HEK293 (cell line): ENCODE results near the gene ITGB3.

Source experiments
- CTCF ChIA-PET: fragments of 350-600 bp; formaldehyde crosslinking; extraction: SDS; loops from one replicate; lab custom pipeline; 2021; ENCODE audit warnings: antibody characterized with exemption; lab: Yijun Ruan, JAX
- POLR2A ChIA-PET: fragments of 300-600 bp; formaldehyde crosslinking; extraction: SDS; loops from one replicate; lab custom pipeline; 2020; ENCODE audit warnings: antibody characterized with exemption, inconsistent platforms; lab: Yijun Ruan, JAX
- H3K27ac ChIP-seq: fragments of 200-500 bp; sonication (Bioruptor generic); 2 replicates; pipeline ENCODE4 v1.5.1; 2014; ENCODE audit warnings: low read depth, low read length, control low read depth, inconsistent platforms; ENCODE audit errors: extremely low read depth
- H3K36me3 ChIP-seq, 2 experiments: fragments of 200-500 bp in 1 of 2; sonication (Bioruptor generic) in 1 of 2; 1 replicate in 1 of 2; 2 replicates in 1 of 2; pipeline ENCODE4 v1.5.1; 2014 to 2017; ENCODE audit warnings: inconsistent platforms in 2 of 2, low read length in 2 of 2; ENCODE audit not compliant: control insufficient read depth in 2 of 2, insufficient read depth in 1 of 2
- H3K4me1 ChIP-seq: fragments of 200-500 bp; sonication (Bioruptor generic); 2 replicates; pipeline ENCODE4 v1.5.1; 2014; ENCODE audit warnings: mild to moderate bottlenecking, low read length, inconsistent platforms; ENCODE audit not compliant: control insufficient read depth, insufficient read depth
- H3K4me3 ChIP-seq: 2 replicates; pipeline ENCODE4 v1.5.1; 2011; ENCODE audit warnings: low read depth, mild to moderate bottlenecking, control low read depth, low read length, moderate library complexity
- H3K9me3 ChIP-seq: fragments of 200-500 bp; sonication (Bioruptor generic); 2 replicates; pipeline ENCODE4 v1.5.1; 2014; ENCODE audit warnings: low read depth, low read length, inconsistent platforms; ENCODE audit not compliant: control insufficient read depth, insufficient read depth
- GLIS2 ChIP-seq: fragments of 450-650 bp; formaldehyde crosslinking; IDR thresholded peaks from 2 replicates; pipeline ENCODE4 v1.5.1; 2016; ENCODE audit warnings: missing biosample characterization, missing genetic modification characterization
- HOXD13 ChIP-seq: sonication (generic); formaldehyde crosslinking; IDR thresholded peaks from 2 replicates; pipeline ENCODE4 v1.8.0; 2022; ENCODE audit warnings: missing genetic modification reagents, borderline replicate concordance
- PRDM1 ChIP-seq: fragments of 450-650 bp; formaldehyde crosslinking; IDR thresholded peaks from 2 replicates; pipeline ENCODE4; 2016; ENCODE audit warnings: missing biosample characterization, missing genetic modification characterization
- ZBTB17 ChIP-seq: fragments of 450-650 bp; formaldehyde crosslinking; IDR thresholded peaks from 2 replicates; pipeline ENCODE4 v1.5.1; 2016; ENCODE audit warnings: missing biosample characterization, missing genetic modification characterization
- ZBTB20 ChIP-seq: fragments of 450-650 bp; formaldehyde crosslinking; IDR thresholded peaks from 2 replicates; pipeline ENCODE4 v1.5.1; 2016; ENCODE audit warnings: missing biosample characterization, missing genetic modification characterization
- ZNF2 ChIP-seq: fragments of 450-650 bp; formaldehyde crosslinking; IDR thresholded peaks from 2 replicates; pipeline ENCODE4 v1.5.1; 2016; ENCODE audit warnings: missing biosample characterization, missing genetic modification characterization
- ZNF302 ChIP-seq: fragments of 450-650 bp; formaldehyde crosslinking; IDR thresholded peaks from 2 replicates; pipeline ENCODE4 v1.5.1; 2016; ENCODE audit warnings: missing biosample characterization, missing genetic modification characterization, low read depth
- ZNF354C ChIP-seq: fragments of 450-650 bp; formaldehyde crosslinking; IDR thresholded peaks from 2 replicates; pipeline ENCODE4 v1.5.1; 2016; ENCODE audit warnings: missing biosample characterization, missing genetic modification characterization, low read depth, borderline replicate concordance
- ZNF37A ChIP-seq: fragments of 450-650 bp; IDR thresholded peaks from 2 replicates; pipeline ENCODE4 v1.5.1; 2018; ENCODE audit warnings: missing biosample characterization, missing genetic modification characterization
- ZNF394 ChIP-seq: fragments of 450-650 bp; formaldehyde crosslinking; IDR thresholded peaks from 2 replicates; pipeline ENCODE4 v1.5.1; 2016; ENCODE audit warnings: missing biosample characterization, missing genetic modification characterization, mild to moderate bottlenecking, moderate library complexity, borderline replicate concordance
- ZNF473 ChIP-seq: fragments of 450-650 bp; formaldehyde crosslinking; IDR thresholded peaks from 2 replicates; pipeline ENCODE4 v1.5.1; 2017; ENCODE audit warnings: missing biosample characterization, missing genetic modification characterization
- ZNF544 ChIP-seq: fragments of 450-650 bp; formaldehyde crosslinking; IDR thresholded peaks from 2 replicates; pipeline ENCODE4 v1.5.0; 2017; ENCODE audit warnings: missing biosample characterization, missing genetic modification characterization
- ZNF623 ChIP-seq: fragments of 450-650 bp; formaldehyde crosslinking; IDR thresholded peaks from 2 replicates; pipeline ENCODE4 v1.5.1; 2016; ENCODE audit warnings: missing biosample characterization, missing genetic modification characterization
- ZNF624 ChIP-seq: fragments of 450-650 bp; formaldehyde crosslinking; IDR thresholded peaks from 2 replicates; pipeline ENCODE4 v1.5.1; 2017; ENCODE audit warnings: missing biosample characterization, missing genetic modification characterization
- ZNF768 ChIP-seq: fragments of 450-650 bp; formaldehyde crosslinking; IDR thresholded peaks from 2 replicates; pipeline ENCODE4 v1.5.1; 2018; ENCODE audit warnings: missing biosample characterization, mild to moderate bottlenecking, missing genetic modification characterization
- TF ChIP-seq, protein P1 (sequence below): fragments of 450-650 bp; formaldehyde crosslinking; conservative IDR thresholded peaks from 2 replicates; pipeline ENCODE4 v1.5.1; 2016; ENCODE audit warnings: low read depth, missing biosample characterization, missing genetic modification characterization
- TF ChIP-seq, protein P2 (sequence below): fragments of 450-650 bp; formaldehyde crosslinking; IDR thresholded peaks from 2 replicates; pipeline ENCODE4 v1.5.1; 2016; ENCODE audit warnings: missing biosample characterization, missing genetic modification characterization
- TF ChIP-seq, protein P3 (sequence below): fragments of 450-650 bp; formaldehyde crosslinking; IDR thresholded peaks from 2 replicates; pipeline ENCODE4 v1.5.1; 2016; ENCODE audit warnings: missing biosample characterization, missing genetic modification characterization
- TF ChIP-seq, protein P4 (sequence below): fragments of 450-650 bp; formaldehyde crosslinking; IDR thresholded peaks from 2 replicates; pipeline ENCODE4 v1.5.1; 2016; ENCODE audit warnings: missing biosample characterization, missing genetic modification characterization, borderline replicate concordance
- TF ChIP-seq, protein P5 (sequence below): fragments of 450-650 bp; formaldehyde crosslinking; IDR thresholded peaks from 2 replicates; pipeline ENCODE4; 2016; ENCODE audit warnings: missing biosample characterization, missing genetic modification characterization
- TF ChIP-seq, protein P6 (sequence below): fragments of 450-650 bp; formaldehyde crosslinking; optimal IDR thresholded peaks from 2 replicates; pipeline ENCODE3; 2016; ENCODE audit warnings: missing biosample characterization, mild to moderate bottlenecking, missing genetic modification characterization

The ITGB3 gene

DNA sequence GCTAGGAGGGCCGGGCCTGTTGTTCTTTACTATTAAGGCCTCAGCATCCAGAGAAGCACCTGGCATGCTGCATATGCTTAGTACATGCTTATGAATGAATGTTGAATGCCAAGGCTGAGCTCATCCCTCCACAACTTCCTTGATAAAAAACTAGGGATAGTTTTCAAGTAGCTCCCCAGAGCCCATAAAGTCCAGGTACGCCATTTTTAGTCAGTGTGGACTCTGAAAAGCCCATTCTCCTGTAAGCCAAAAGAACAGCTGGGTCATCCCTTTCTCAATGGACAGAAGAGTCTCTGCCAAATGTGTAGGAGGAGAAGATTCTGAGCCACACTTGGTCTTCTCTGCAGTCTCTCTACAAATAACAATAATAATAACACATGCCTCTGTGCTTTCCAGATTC lies 8.9 kb upstream of the ITGB3 start (continued):
- no peak for TF ChIP-seq HOXD13 (CRISPR knock-in tag)
- no peak for TF ChIP-seq ZNF473 (tag by site-specific recombination)
- TF ChIP-seq, protein P1, sequence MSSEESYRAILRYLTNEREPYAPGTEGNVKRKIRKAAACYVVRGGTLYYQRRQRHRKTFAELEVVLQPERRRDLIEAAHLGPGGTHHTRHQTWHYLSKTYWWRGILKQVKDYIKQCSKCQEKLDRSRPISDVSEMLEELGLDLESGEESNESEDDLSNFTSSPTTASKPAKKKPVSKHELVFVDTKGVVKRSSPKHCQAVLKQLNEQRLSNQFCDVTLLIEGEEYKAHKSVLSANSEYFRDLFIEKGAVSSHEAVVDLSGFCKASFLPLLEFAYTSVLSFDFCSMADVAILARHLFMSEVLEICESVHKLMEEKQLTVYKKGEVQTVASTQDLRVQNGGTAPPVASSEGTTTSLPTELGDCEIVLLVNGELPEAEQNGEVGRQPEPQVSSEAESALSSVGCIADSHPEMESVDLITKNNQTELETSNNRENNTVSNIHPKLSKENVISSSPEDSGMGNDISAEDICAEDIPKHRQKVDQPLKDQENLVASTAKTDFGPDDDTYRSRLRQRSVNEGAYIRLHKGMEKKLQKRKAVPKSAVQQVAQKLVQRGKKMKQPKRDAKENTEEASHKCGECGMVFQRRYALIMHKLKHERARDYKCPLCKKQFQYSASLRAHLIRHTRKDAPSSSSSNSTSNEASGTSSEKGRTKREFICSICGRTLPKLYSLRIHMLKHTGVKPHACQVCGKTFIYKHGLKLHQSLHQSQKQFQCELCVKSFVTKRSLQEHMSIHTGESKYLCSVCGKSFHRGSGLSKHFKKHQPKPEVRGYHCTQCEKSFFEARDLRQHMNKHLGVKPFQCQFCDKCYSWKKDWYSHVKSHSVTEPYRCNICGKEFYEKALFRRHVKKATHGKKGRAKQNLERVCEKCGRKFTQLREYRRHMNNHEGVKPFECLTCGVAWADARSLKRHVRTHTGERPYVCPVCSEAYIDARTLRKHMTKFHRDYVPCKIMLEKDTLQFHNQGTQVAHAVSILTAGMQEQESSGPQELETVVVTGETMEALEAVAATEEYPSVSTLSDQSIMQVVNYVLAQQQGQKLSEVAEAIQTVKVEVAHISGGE (tag by site-specific recombination), result no peak
- no peak for TF ChIP-seq ZNF302 (tag by site-specific recombination)
- no peak for TF ChIP-seq ZBTB17 (tag by site-specific recombination)

DNA sequence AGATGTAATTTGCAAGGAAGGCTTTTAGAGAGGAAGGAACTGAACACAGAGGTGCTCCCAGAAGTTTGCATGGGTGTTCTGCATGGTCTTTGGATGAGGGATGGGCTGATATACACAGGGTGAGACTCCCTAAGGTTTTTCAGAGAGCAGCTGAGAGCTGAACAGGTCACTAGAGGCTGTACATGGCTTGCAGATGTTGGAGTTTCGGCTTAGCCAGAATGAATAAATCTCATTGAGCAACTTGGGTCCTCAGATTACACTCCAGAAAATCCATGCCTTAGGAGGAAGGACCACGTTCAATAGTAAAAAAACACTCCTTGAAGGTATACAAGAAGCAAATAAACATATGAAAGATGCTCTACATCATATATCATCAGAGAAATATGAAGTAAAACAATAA lies 7.5 kb upstream of the ITGB3 start:
- Histone ChIP-seq H3K36me3 (no peaks in the 10 kb centered on the region), H3K27ac (no peak overlapping the region), H3K4me1 (no peaks in the 10 kb centered on the region), H3K4me3 (no peak overlapping the region), H3K9me3 (no peaks in the 10 kb centered on the region)
- POLR2A ChIA-PET, result no interaction called here
- no peak for TF ChIP-seq ZNF2
- TF ChIP-seq ZNF623 (tag by site-specific recombination), result no peak
- no peak for TF ChIP-seq PRDM1 (tag by site-specific recombination)
- TF ChIP-seq ZBTB20, result no peak
- no peak for TF ChIP-seq ZNF768
- TF ChIP-seq, protein P2, sequence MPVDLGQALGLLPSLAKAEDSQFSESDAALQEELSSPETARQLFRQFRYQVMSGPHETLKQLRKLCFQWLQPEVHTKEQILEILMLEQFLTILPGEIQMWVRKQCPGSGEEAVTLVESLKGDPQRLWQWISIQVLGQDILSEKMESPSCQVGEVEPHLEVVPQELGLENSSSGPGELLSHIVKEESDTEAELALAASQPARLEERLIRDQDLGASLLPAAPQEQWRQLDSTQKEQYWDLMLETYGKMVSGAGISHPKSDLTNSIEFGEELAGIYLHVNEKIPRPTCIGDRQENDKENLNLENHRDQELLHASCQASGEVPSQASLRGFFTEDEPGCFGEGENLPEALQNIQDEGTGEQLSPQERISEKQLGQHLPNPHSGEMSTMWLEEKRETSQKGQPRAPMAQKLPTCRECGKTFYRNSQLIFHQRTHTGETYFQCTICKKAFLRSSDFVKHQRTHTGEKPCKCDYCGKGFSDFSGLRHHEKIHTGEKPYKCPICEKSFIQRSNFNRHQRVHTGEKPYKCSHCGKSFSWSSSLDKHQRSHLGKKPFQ, result no peak
- no peak for TF ChIP-seq ZNF354C (tag by site-specific recombination)
- TF ChIP-seq, protein P3, sequence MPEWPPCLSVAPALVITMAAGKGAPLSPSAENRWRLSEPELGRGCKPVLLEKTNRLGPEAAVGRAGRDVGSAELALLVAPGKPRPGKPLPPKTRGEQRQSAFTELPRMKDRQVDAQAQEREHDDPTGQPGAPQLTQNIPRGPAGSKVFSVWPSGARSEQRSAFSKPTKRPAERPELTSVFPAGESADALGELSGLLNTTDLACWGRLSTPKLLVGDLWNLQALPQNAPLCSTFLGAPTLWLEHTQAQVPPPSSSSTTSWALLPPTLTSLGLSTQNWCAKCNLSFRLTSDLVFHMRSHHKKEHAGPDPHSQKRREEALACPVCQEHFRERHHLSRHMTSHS (tag by site-specific recombination), result no peak
- no peak for TF ChIP-seq ZNF544
- TF ChIP-seq ZNF394, result no peak
- no peak for TF ChIP-seq ZNF624
- TF ChIP-seq, protein P4, sequence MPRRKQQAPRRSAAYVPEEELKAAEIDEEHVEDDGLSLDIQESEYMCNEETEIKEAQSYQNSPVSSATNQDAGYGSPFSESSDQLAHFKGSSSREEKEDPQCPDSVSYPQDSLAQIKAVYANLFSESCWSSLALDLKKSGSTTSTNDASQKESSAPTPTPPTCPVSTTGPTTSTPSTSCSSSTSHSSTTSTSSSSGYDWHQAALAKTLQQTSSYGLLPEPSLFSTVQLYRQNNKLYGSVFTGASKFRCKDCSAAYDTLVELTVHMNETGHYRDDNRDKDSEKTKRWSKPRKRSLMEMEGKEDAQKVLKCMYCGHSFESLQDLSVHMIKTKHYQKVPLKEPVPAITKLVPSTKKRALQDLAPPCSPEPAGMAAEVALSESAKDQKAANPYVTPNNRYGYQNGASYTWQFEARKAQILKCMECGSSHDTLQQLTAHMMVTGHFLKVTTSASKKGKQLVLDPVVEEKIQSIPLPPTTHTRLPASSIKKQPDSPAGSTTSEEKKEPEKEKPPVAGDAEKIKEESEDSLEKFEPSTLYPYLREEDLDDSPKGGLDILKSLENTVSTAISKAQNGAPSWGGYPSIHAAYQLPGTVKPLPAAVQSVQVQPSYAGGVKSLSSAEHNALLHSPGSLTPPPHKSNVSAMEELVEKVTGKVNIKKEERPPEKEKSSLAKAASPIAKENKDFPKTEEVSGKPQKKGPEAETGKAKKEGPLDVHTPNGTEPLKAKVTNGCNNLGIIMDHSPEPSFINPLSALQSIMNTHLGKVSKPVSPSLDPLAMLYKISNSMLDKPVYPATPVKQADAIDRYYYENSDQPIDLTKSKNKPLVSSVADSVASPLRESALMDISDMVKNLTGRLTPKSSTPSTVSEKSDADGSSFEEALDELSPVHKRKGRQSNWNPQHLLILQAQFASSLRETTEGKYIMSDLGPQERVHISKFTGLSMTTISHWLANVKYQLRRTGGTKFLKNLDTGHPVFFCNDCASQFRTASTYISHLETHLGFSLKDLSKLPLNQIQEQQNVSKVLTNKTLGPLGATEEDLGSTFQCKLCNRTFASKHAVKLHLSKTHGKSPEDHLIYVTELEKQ, result no peak
- TF ChIP-seq, protein P5, sequence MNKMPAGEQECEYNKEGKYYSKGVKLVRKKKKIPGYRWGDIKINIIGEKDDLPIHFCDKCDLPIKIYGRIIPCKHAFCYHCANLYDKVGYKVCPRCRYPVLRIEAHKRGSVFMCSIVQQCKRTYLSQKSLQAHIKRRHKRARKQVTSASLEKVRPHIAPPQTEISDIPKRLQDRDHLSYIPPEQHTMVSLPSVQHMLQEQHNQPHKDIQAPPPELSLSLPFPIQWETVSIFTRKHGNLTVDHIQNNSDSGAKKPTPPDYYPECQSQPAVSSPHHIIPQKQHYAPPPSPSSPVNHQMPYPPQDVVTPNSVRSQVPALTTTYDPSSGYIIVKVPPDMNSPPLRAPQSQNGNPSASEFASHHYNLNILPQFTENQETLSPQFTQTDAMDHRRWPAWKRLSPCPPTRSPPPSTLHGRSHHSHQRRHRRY, result no peak
- TF ChIP-seq GLIS2, result no peak
- TF ChIP-seq, protein P1 (tag by site-specific recombination), result no peak
- TF ChIP-seq ZNF37A (tag by site-specific recombination), result no peak
- TF ChIP-seq, protein P6, sequence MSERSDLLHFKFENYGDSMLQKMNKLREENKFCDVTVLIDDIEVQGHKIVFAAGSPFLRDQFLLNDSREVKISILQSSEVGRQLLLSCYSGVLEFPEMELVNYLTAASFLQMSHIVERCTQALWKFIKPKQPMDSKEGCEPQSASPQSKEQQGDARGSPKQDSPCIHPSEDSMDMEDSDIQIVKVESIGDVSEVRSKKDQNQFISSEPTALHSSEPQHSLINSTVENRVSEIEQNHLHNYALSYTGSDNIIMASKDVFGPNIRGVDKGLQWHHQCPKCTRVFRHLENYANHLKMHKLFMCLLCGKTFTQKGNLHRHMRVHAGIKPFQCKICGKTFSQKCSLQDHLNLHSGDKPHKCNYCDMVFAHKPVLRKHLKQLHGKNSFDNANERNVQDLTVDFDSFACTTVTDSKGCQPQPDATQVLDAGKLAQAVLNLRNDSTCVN (tag by site-specific recombination), result no peak
- CTCF ChIA-PET, result interaction anchor here (0.6 to 0.9 kb wide), 3 partner anchors 29 to 134 kb away, joined by 3 to 7 read pairs (median 4); no protein-coding TSS in a partner anchor
